Measurements from ENCODE around the gene CSTF2T.

GRCh38 chr10:51658000-51658399 lies 41.4 kb downstream of the CSTF2T start:
- TF ChIP-seq, protein P1, sequence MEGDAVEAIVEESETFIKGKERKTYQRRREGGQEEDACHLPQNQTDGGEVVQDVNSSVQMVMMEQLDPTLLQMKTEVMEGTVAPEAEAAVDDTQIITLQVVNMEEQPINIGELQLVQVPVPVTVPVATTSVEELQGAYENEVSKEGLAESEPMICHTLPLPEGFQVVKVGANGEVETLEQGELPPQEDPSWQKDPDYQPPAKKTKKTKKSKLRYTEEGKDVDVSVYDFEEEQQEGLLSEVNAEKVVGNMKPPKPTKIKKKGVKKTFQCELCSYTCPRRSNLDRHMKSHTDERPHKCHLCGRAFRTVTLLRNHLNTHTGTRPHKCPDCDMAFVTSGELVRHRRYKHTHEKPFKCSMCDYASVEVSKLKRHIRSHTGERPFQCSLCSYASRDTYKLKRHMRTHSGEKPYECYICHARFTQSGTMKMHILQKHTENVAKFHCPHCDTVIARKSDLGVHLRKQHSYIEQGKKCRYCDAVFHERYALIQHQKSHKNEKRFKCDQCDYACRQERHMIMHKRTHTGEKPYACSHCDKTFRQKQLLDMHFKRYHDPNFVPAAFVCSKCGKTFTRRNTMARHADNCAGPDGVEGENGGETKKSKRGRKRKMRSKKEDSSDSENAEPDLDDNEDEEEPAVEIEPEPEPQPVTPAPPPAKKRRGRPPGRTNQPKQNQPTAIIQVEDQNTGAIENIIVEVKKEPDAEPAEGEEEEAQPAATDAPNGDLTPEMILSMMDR (conservative IDR thresholded peaks at IDR 0.05), result no peak
- no peak for TF ChIP-seq ZFX (IDR thresholded peaks at IDR 0.05)

All from C4-2B (cell line).